ENCODE measurements around the gene PLD5.

DNA sequence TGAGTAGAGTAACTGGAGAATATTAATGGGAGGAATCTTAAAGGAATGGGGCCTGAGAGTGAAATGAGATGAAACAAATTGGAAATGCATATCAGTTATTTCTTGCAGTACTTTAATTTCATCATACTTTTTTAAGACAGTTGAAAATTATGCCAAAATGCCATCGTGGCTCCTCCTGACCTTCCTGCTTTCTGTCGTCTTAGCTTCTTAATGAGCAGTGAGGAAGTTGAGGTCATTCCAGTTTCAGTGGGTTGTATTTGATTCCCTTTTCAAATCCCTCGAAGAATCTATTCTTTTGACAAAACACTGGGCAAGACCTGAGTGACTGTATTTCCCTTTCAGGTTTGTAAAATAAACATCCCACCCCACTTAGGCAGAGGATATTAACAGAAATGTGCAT lies 390.7 kb downstream of the PLD5 start:
- TF ChIP-seq, protein P1, sequence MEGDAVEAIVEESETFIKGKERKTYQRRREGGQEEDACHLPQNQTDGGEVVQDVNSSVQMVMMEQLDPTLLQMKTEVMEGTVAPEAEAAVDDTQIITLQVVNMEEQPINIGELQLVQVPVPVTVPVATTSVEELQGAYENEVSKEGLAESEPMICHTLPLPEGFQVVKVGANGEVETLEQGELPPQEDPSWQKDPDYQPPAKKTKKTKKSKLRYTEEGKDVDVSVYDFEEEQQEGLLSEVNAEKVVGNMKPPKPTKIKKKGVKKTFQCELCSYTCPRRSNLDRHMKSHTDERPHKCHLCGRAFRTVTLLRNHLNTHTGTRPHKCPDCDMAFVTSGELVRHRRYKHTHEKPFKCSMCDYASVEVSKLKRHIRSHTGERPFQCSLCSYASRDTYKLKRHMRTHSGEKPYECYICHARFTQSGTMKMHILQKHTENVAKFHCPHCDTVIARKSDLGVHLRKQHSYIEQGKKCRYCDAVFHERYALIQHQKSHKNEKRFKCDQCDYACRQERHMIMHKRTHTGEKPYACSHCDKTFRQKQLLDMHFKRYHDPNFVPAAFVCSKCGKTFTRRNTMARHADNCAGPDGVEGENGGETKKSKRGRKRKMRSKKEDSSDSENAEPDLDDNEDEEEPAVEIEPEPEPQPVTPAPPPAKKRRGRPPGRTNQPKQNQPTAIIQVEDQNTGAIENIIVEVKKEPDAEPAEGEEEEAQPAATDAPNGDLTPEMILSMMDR (IDR thresholded peaks at IDR 0.05; ENCODE audit: low read length), result no peak
- TF ChIP-seq EZH2 (IDR thresholded peaks at IDR 0.05; ENCODE audit: borderline replicate concordance, low read length), result no peak

Data from OCI-LY1 (cell line).